Measurements from ENCODE around the gene CDYL. TPM values are rescaled to one million over a fixed set of nuclear protein-coding genes. Genes with fewer than 3 reads are reported as not detected.

Gene CDYL
- total RNA-seq, 1 donor from 2014 or later: 40.5 TPM

DNA sequence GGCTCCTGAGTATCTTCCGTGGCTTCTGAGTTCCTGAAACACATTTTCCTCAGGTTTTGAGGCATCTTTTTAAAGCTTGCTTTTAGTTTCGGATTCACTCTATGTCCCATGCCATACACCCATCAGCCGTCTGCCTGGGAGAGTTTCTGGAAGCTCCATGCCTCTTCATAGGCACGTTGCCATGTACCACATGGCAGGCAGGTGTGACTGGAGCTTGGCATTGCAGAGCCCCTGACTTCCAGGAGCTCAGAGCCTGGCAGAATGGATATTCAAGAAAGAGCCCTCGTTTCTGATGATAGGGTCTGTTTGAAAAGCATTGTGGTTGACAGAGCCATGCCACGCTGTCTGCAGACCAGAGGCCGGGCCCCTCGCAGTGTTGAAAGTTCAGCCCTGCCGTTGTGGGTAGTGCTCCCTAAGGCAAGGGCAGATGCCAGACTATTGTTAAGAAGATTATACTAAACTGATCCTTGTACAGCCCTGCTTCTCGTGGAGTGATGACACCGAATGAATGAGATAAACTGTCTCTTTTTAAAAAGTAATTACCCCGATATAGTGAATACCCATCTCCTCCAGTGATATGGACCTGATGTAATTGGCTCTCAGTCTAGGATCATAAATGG lies 127.7 kb downstream of the CDYL start:
- intact Hi-C loops (cut with DNase I): no loop called here
- DNase-seq: no peak
- no peak for ATAC-seq
- Histone ChIP-seq H3K4me3 (no peak overlapping the region), H3K27ac (no peak overlapping the region), H3K27me3 (ENCODE audit: low read depth) (no peaks in the 10 kb centered on the region), H3K9me3 (no peaks in the 10 kb centered on the region), H3K36me3 (no peaks in the 10 kb centered on the region), H3K4me1 (peaks cover 29% of the 10 kb centered on the region)
- TF ChIP-seq, protein P1, sequence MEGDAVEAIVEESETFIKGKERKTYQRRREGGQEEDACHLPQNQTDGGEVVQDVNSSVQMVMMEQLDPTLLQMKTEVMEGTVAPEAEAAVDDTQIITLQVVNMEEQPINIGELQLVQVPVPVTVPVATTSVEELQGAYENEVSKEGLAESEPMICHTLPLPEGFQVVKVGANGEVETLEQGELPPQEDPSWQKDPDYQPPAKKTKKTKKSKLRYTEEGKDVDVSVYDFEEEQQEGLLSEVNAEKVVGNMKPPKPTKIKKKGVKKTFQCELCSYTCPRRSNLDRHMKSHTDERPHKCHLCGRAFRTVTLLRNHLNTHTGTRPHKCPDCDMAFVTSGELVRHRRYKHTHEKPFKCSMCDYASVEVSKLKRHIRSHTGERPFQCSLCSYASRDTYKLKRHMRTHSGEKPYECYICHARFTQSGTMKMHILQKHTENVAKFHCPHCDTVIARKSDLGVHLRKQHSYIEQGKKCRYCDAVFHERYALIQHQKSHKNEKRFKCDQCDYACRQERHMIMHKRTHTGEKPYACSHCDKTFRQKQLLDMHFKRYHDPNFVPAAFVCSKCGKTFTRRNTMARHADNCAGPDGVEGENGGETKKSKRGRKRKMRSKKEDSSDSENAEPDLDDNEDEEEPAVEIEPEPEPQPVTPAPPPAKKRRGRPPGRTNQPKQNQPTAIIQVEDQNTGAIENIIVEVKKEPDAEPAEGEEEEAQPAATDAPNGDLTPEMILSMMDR (IDR thresholded peaks at IDR 0.05): no peak

DNA sequence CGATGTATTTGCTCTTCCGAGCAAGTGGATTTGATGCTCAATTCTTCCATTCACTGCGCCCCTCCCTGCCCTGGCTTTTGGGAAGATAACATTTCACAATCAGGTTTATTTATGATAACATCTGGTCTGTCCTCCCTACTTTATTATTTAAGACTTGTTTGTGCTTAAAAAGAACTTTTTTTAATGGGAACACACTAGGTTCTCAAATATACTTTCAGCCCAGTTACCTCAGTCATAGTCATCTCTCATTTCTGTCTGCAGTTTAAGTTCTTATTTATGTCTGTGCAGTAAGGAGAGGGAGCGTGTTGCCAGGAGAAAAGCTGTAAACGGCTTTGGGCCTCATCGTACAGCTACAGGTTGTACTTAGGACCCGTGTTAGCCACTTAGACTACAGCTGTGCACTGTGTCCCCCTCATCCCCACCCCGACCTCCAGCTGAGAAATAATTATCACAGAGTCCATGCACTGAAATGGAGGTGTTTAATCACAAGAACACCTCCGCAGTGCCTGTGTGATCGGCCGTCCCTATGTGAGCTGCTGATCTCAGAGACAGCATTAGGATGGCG lies 128.3 kb downstream of the CDYL start:
- H3K27ac ChIP-seq: no peak overlapping the region
- DNase-seq (no peak), ATAC-seq (no peak)
- no peaks in the 10 kb centered on the region for H3K36me3 ChIP-seq
- peaks cover 33% of the 10 kb centered on the region for H3K4me1 ChIP-seq
- no peaks in the 10 kb centered on the region for H3K27me3 ChIP-seq (ENCODE audit: low read depth)
- TF ChIP-seq, protein P1 (IDR thresholded peaks at IDR 0.05): no peak
- intact Hi-C loops (cut with DNase I): no loop called here
- no peaks in the 10 kb centered on the region for H3K9me3 ChIP-seq
- no peak overlapping the region for H3K4me3 ChIP-seq

DNA sequence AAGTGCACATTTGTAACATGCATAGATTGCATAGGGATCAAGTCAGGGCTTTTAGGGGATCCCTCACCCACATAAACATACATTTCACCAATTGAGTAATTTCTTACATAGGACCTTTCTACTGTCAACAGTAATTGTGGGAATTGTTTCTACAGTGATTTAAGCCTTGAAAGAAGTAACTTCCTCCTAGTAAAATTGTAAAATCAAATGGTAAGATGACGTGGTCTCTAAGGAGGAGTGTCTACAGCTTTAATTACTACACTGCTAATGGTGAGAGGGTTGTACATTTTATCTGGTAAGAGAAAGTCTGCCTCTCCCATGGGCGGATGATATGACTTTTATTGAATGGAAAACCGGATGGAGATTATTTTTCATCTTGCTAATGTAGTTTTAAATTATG lies 129.6 kb downstream of the CDYL start:
- DNase-seq (no peak), ATAC-seq (no peak)
- intact Hi-C loops (cut with DNase I): no loop called here
- H3K36me3 ChIP-seq: no peaks in the 10 kb centered on the region
- TF ChIP-seq, protein P1 (IDR thresholded peaks at IDR 0.05): no peak
- H3K4me1 ChIP-seq: peaks cover 44% of the 10 kb centered on the region
- H3K9me3 ChIP-seq: no peaks in the 10 kb centered on the region
- no peak overlapping the region for H3K4me3 ChIP-seq
- no peak overlapping the region for H3K27ac ChIP-seq
- no peaks in the 10 kb centered on the region for H3K27me3 ChIP-seq (ENCODE audit: low read depth)

DNA sequence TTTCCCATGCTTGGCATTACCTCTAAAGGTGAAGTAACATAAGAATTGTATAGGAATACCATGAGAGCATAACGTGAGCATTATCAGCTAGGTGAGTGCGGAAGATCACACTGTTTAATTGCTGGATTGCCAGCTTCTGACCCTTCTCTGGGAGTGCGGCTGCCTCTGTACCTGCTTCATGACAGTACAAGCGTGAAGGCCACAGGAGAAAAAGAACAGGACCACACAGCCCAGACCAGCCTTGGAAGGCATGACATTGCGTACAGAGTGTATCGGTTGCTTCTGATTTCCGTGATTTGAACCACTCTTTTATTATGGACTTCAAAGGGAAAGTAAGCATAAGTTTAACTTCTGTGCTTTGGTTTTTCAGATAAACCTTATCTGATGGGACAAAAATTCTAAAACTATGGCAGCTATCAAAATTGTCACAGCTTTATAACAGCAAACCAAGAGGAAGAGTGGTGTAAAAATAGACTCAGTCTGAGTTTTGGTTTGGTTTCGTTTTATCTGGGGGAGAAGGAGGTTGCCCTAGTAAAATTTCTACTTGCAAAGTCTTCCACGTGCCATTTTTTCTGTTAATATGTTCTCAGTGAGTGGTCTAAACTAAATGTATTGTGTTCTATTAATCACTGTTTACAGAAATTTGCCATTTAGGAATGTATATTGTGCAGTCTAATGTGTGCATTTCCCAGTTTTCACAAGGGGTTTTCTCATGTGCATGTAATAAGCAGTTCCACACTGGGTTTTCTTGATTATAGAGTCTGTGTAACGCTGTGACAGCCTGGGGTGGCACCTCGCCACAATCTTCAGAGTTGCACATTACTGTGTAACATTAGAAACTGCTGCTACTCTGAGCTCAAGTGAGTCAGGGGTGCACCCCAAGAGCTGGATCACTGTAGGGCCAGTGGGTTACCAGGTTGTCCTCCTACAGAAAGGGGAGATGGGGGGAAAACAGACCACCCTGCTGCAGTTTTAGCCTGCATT lies 130.4 kb downstream of the CDYL start:
- H3K4me1 ChIP-seq: peaks cover 38% of the 10 kb centered on the region
- H3K27me3 ChIP-seq (ENCODE audit: low read depth): no peaks in the 10 kb centered on the region
- TF ChIP-seq, protein P1 (IDR thresholded peaks at IDR 0.05): no peak
- no peak overlapping the region for H3K27ac ChIP-seq
- DNase-seq (no peak), ATAC-seq (no peak)
- no peak overlapping the region for H3K4me3 ChIP-seq
- H3K36me3 ChIP-seq: no peaks in the 10 kb centered on the region
- intact Hi-C loops (cut with DNase I): no loop called here
- no peaks in the 10 kb centered on the region for H3K9me3 ChIP-seq

DNA sequence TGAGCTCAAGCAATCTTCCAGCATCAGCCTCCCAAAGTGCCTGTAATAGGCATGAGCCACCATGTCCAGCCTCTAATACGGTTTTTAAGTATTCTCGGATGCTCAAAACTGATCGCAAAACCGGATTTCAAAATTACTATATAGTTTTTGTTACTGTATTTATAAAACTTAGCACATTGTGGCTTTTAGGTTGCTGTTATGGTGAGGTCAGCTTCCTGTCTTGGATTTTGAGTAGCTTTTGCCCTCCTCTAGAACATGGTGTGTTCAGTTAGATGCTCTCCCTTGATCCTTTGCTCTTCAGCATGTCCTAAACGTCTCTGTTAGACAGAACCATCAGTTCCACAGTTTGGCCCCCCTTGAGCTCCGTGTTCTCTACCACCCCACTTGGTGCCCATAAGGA lies 131.4 kb downstream of the CDYL start:
- H3K4me3 ChIP-seq: no peak overlapping the region
- ATAC-seq: no peak
- peaks cover 38% of the 10 kb centered on the region for H3K4me1 ChIP-seq
- H3K27ac ChIP-seq: no peak overlapping the region
- intact Hi-C loops (cut with DNase I): no loop called here
- no peaks in the 10 kb centered on the region for H3K36me3 ChIP-seq
- H3K27me3 ChIP-seq (ENCODE audit: low read depth): no peaks in the 10 kb centered on the region
- no peak for DNase-seq
- no peaks in the 10 kb centered on the region for H3K9me3 ChIP-seq
- TF ChIP-seq, protein P1 (IDR thresholded peaks at IDR 0.05): no peak
